CD4-positive, alpha-beta T cell (primary cell): Measurements from ENCODE around the gene ZNF74. TPM values are rescaled to one million over a fixed set of nuclear protein-coding genes. Genes with fewer than 3 reads are reported as not detected.
"Not testable (repeated sequence)": the region's sequence is repeated elsewhere in the genome, so short reads cannot be mapped to it uniquely, and the experiment has no call there.

Experiments used
- ATAC-seq: fragments of 200-7000 bp; cut with Tn5 transposase; one replicate; pipeline ENCODE4 v1.10.0; 2022; ENCODE audit warnings: mild to moderate bottlenecking; ENCODE audit not compliant: poor library complexity
- CTCF ChIA-PET: fragments of 350-600 bp; sonication (Branson Sonifier 250); formaldehyde crosslinking; loops from one replicate; lab custom pipeline; 2021; ENCODE audit warnings: antibody characterized with exemption, inconsistent platforms; lab: Charles Lee
- POLR2A ChIA-PET: fragments of 350-600 bp; sonication (Branson Sonifier 250); formaldehyde crosslinking; loops from one replicate; lab custom pipeline; 2021; ENCODE audit warnings: antibody characterized with exemption, inconsistent platforms; lab: Charles Lee
- DNase-seq, 14 experiments: peaks; one replicate each; pipeline ENCODE4 v3.0.0-alpha.2; 2013 to 2020; ENCODE audit warnings: mixed read lengths in 2 of 14
- H3K27ac ChIP-seq, 2 donors: one replicate each; pipeline versions ENCODE4 v1.5.1 to v1.7.0; 2013; ENCODE audit warnings: low read length in 2 of 2, low read depth in 1 of 2, mild to moderate bottlenecking in 1 of 2
- H3K27me3 ChIP-seq, 2 experiments: 1 replicate in 1 of 2; 2 replicates in 1 of 2; pipeline versions ENCODE4 v1.6.1 to v1.7.0; 2013; ENCODE audit warnings: low read length in 2 of 2, control low read depth in 1 of 2, mild to moderate bottlenecking in 1 of 2, moderate library complexity in 1 of 2; ENCODE audit not compliant: insufficient read depth in 2 of 2, control insufficient read depth in 1 of 2
- H3K36me3 ChIP-seq: one replicate; pipeline ENCODE4 v1.6.1; 2013; ENCODE audit warnings: low read length, control low read depth; ENCODE audit not compliant: insufficient read depth
- H3K4me1 ChIP-seq: one replicate; pipeline ENCODE4 v1.6.1; 2013; ENCODE audit warnings: low read length, control low read depth; ENCODE audit not compliant: insufficient read depth
- H3K4me3 ChIP-seq: one replicate; pipeline ENCODE4 v1.5.1; 2013; ENCODE audit warnings: mild to moderate bottlenecking, low read length, moderate library complexity
- H3K9me3 ChIP-seq, 2 experiments: 1 replicate in 1 of 2; 2 replicates in 1 of 2; pipeline versions ENCODE4 v1.6.1 to v1.7.0; 2013; ENCODE audit warnings: low read length in 2 of 2, mild to moderate bottlenecking in 2 of 2, control low read depth in 1 of 2, moderate library complexity in 1 of 2; ENCODE audit not compliant: control insufficient read depth in 1 of 2, insufficient read depth in 1 of 2
- H3K27ac Mint-ChIP-seq: one replicate; pipeline ENCODE4 v1.8.0; 2020; ENCODE audit warnings: mixed read lengths
- H3K27me3 Mint-ChIP-seq: one replicate; pipeline ENCODE4 v1.8.0; 2021; ENCODE audit warnings: mixed read lengths
- H3K36me3 Mint-ChIP-seq: one replicate; pipeline ENCODE4 v1.8.0; 2021; ENCODE audit warnings: low read depth, mixed read lengths
- H3K4me1 Mint-ChIP-seq: one replicate; pipeline ENCODE4 v1.8.0; 2021; ENCODE audit warnings: low read depth, mixed read lengths
- H3K4me3 Mint-ChIP-seq: one replicate; pipeline ENCODE4 v1.8.0; 2020; ENCODE audit warnings: mild to moderate bottlenecking, mixed read lengths
- H3K9me3 Mint-ChIP-seq: one replicate; pipeline ENCODE4 v1.8.0; 2020; ENCODE audit warnings: mixed read lengths
- CTCF ChIP-seq: fragments of 200-600 bp; IDR thresholded peaks from one replicate; pipeline ENCODE4 v1.8.0; 2022; ENCODE audit warnings: antibody characterized with exemption, mild to moderate bottlenecking
- intact Hi-C, 2 experiments: fragments of 100-400 bp; cut with DNase I in 1 of 2; cut with micrococcal nuclease in 1 of 2; formaldehyde crosslinking; loops; one replicate each; pipeline versions ENCODE4 v1.15.1 to v1.9.0; 2023 to 2025; cut with DNase I, micrococcal nuclease
- total RNA-seq, 174 experiments: library from RNA in 2 of 174; stranded (reverse) in 2 of 174; gene quantifications; one replicate each; pipeline ENCODE4 v1.2.3 and lab custom pipeline; 2021 to 2026

ZNF74 gene
- total RNA-seq, 2 experiments from 2014 or later = 1.7 to 2.3 TPM

GRCh38 chr22:20408891-20409290, 14.9 kb downstream of the ZNF74 start:
- no peak overlapping the region for H3K27ac ChIP-seq
- H3K36me3 ChIP-seq = peaks cover 16% of the 10 kb centered on the region
- H3K9me3 ChIP-seq = no peaks in the 10 kb centered on the region
- ATAC-seq (no peak), DNase-seq (no peak)
- TF ChIP-seq CTCF = no peak
- ChIA-PET POLR2A (no interaction called here), CTCF (interaction anchor here (1.3 kb wide), 1 partner anchor 47 kb away, joined by 5 read pairs; no protein-coding TSS in a partner anchor)
- H3K27me3 ChIP-seq = no peaks in the 10 kb centered on the region
- H3K4me3 Mint-ChIP-seq = no peak overlapping the region
- no peaks in the 10 kb centered on the region for H3K4me1 ChIP-seq
- no peaks in the 10 kb centered on the region for H3K27me3 Mint-ChIP-seq
- H3K36me3 Mint-ChIP-seq = peaks cover 27% of the 10 kb centered on the region
- H3K27ac Mint-ChIP-seq = no peak overlapping the region
- no peaks in the 10 kb centered on the region for H3K4me1 Mint-ChIP-seq
- no peak overlapping the region for H3K4me3 ChIP-seq
- H3K9me3 Mint-ChIP-seq = no peaks in the 10 kb centered on the region
- intact Hi-C loops = no loop called here

GRCh38 chr22:20409385-20409784, 15.4 kb downstream of the ZNF74 start:
- H3K4me3 Mint-ChIP-seq, CTCF ChIA-PET, H3K9me3 Mint-ChIP-seq, H3K9me3 ChIP-seq, intact Hi-C loops, H3K27me3 ChIP-seq, H3K4me1 ChIP-seq, H3K4me3 ChIP-seq, POLR2A ChIA-PET, H3K27ac Mint-ChIP-seq, H3K4me1 Mint-ChIP-seq, DNase-seq, ATAC-seq, H3K27me3 Mint-ChIP-seq, H3K27ac ChIP-seq: not testable (repeated sequence)
- peaks cover 24% of the 10 kb centered on the region for H3K36me3 Mint-ChIP-seq
- H3K36me3 ChIP-seq = peaks cover 16% of the 10 kb centered on the region

- ATAC-seq (no peak), DNase-seq (no peak)
- TF ChIP-seq CTCF = no peak
- H3K4me1 ChIP-seq = no peaks in the 10 kb centered on the region
- H3K9me3 ChIP-seq = no peaks in the 10 kb centered on the region
- no peaks in the 10 kb centered on the region for H3K36me3 ChIP-seq
- no peak overlapping the region for H3K27ac Mint-ChIP-seq
- intact Hi-C loops = no loop called here
- H3K27me3 Mint-ChIP-seq = no peaks in the 10 kb centered on the region
- H3K36me3 Mint-ChIP-seq = peaks cover 4% of the 10 kb centered on the region
- no peak overlapping the region for H3K4me3 ChIP-seq
- H3K9me3 Mint-ChIP-seq = no peaks in the 10 kb centered on the region
- peaks cover 0 to 5% of the 10 kb centered on the region in 2 experiments for H3K27me3 ChIP-seq
- H3K4me3 Mint-ChIP-seq = no peak overlapping the region
- H3K4me1 Mint-ChIP-seq = no peaks in the 10 kb centered on the region
- ChIA-PET CTCF (no interaction called here), POLR2A (no interaction called here)
- H3K27ac ChIP-seq = no peak overlapping the region
These were observed 18.7 kb downstream of the ZNF74 start for GRCh38 chr22:20412474-20413216.
